ENCODE measurements around the gene PTPRT. TPM values are rescaled to one million over a fixed set of nuclear protein-coding genes. Genes with fewer than 3 reads are reported as not detected.

The PTPRT gene
- total and polyA plus RNA-seq, 8 donors, result 0.23 to 1.8 (median 0.95) TPM

DNA sequence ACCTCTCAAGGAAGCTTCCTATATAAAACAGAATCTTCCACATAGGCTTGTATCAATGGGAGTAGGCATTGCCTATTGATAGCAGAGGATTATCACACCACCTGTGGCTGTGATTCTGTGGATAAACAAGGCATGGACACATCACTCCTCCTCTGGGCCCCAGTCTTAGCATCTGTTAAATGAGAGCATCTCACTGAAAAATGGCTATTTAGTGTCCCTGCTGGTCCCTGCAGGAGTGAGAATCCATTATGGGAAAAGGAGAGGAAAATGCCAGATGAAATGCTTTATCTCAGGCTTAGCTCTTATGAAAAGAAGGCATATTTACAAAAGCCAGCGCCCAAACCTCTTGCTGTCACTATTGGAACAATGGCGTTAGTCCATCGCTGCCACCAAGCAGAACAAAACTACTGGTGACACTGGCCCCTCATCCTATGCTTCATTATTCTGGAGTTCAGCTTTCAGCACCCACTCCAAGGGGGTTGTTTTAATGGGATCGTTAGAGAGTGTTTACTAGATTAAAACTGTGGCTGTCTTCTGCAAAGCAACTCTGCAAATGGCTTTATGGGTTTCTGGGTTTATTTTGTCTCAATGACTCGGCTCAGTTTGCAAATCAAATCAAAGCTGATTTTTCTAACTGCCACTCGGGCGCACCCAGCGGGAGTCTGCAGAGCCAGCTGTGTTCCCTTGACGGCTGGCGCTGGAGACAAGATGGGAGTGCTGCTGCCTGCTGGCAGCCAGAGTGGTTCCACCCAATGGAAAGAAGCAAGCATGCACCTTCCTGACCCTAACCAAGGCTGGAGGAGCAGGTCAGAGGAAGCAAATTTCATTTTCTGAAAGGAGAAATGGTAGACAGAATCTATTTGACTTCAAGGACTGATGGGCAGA lies 912.7 kb downstream of the PTPRT start:
- no peak for DNase-seq
- no peak for TF ChIP-seq CTCF (IDR thresholded peaks at IDR 0.05)

DNA sequence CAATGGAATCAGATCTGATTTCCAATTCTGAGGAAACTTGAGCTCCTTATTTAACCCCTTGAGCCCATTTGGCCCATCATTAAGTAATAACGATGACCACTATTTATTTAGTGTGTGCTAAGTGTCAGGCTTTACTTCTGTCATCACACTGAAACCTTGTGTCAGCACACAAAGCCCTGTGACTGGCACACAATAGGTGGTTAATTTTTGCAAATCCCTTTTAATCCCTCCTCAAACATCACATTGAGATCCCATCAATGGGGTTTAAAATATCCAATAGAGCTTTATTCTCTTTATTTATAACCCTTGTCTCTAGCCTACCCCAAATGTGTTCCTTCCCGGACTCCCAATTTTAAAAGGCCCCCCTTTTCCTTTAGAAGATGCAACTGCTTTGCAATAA lies 914.7 kb downstream of the PTPRT start:
- H3K27me3 ChIP-seq, result no peaks in the 10 kb centered on the region
- no peak overlapping the region for H3K4me3 ChIP-seq
- WGBS, 2 donors, result 43 to 51% methylated on average over 2 of the region's 2 CpGs
- DNase-seq, result no peak
- H3K27ac ChIP-seq, result no peak overlapping the region
- no peak for TF ChIP-seq CTCF (IDR thresholded peaks at IDR 0.05)
- no peaks in the 10 kb centered on the region for H3K4me1 ChIP-seq
- FAIRE-seq, result no peak
- ATAC-seq, result no peak
- intact Hi-C loops (cut with DNase I), result no loop called here
- no peaks in the 10 kb centered on the region for H3K9me3 ChIP-seq
- H3K36me3 ChIP-seq, result no peaks in the 10 kb centered on the region

More for the DNA sequence above, 912.7 kb downstream of the PTPRT start:
- no peak for FAIRE-seq
- intact Hi-C loops (cut with DNase I), result no loop called here
- no peaks in the 10 kb centered on the region for H3K27me3 ChIP-seq
- no peak overlapping the region for H3K27ac ChIP-seq
- H3K4me3 ChIP-seq, result no peak overlapping the region
- H3K4me1 ChIP-seq, result no peaks in the 10 kb centered on the region
- no peaks in the 10 kb centered on the region for H3K9me3 ChIP-seq
- WGBS, 2 donors, result 24 to 29% methylated on average over 10 of the region's 10 CpGs
- ATAC-seq, result no peak
- no peaks in the 10 kb centered on the region for H3K36me3 ChIP-seq

- WGBS, 2 donors, result 89 to 95% methylated on average over 6 of the region's 6 CpGs
- no peak for TF ChIP-seq CTCF (IDR thresholded peaks at IDR 0.05)
- ATAC-seq (no peak), FAIRE-seq (no peak), DNase-seq (no peak)
- Histone ChIP-seq H3K4me3 (no peak overlapping the region), H3K27ac (no peak overlapping the region), H3K4me1 (no peaks in the 10 kb centered on the region), H3K36me3 (no peaks in the 10 kb centered on the region), H3K27me3 (no peaks in the 10 kb centered on the region), H3K9me3 (no peaks in the 10 kb centered on the region)
- intact Hi-C loops (cut with DNase I), result no loop called here
Observed at GRCh38 chr20:42272516-42272915, 917.2 kb downstream of the PTPRT start.

GRCh38 chr20:42270539-42270938 lies 919.2 kb downstream of the PTPRT start:
- H3K27me3 ChIP-seq, result no peaks in the 10 kb centered on the region
- H3K9me3 ChIP-seq, result no peaks in the 10 kb centered on the region
- no peak overlapping the region for H3K27ac ChIP-seq
- intact Hi-C loops (cut with DNase I), result no loop called here
- H3K4me1 ChIP-seq, result no peaks in the 10 kb centered on the region
- no peak for TF ChIP-seq CTCF (IDR thresholded peaks at IDR 0.05)
- no peak overlapping the region for H3K4me3 ChIP-seq
- H3K36me3 ChIP-seq, result no peaks in the 10 kb centered on the region
- DNase-seq, result no peak
- no peak for FAIRE-seq
- WGBS, 2 donors, result 69 to 70% methylated on average over 2 of the region's 2 CpGs
- ATAC-seq, result no peak

DNA sequence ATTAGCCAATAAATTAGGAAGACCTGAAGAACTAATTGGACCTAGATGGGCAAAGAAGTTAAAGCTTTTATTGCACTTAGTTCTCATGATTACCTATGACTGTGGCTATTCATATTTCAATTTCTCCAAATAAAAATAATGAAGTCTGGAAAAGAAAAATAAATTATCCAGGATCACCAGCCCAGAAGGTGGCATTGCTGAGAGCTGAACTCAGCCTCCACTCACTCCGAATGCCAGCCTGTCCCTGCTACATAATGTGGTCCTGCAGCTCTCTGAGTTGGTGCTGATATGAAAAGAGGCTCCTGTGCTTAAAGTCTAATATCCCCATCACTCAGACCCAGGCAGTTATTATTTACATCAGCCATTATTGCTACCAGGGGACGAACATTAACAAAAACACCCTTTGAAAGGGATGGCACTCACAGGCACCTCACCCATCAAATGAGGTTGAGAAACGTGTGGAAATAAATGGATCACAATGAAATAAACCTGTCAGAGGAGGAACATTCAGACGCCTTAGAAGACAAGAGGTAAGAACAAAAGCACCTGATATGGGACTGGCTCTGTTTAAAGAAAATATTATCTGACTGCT lies 921.8 kb downstream of the PTPRT start:
- intact Hi-C loops (cut with DNase I), result no loop called here
- WGBS, 2 donors, result 37 to 47% methylated on average over 4 of the region's 4 CpGs
- ATAC-seq (no peak), FAIRE-seq (no peak), DNase-seq (no peak)
- no peaks in the 10 kb centered on the region for H3K9me3 ChIP-seq
- H3K4me1 ChIP-seq, result no peaks in the 10 kb centered on the region
- no peaks in the 10 kb centered on the region for H3K36me3 ChIP-seq
- no peak for TF ChIP-seq CTCF (IDR thresholded peaks at IDR 0.05)
- H3K27me3 ChIP-seq, result no peaks in the 10 kb centered on the region
- no peak overlapping the region for H3K4me3 ChIP-seq
- H3K27ac ChIP-seq, result no peak overlapping the region

All from pancreas (tissue), 10 donors.